ACC112 (cell line): ENCODE results near the gene HBD.
"Not testable (repeated sequence)": the region's sequence is repeated elsewhere in the genome, so short reads cannot be mapped to it uniquely, and the experiment has no call there.

Experiments used
- H2AFZ ChIP-seq: fragments of 200-600 bp; sonication (generic); one replicate; pipeline ENCODE4 v1.6.0; 2017; ENCODE audit warnings: antibody characterized with exemption, low read length; ENCODE audit not compliant: unreplicated experiment
- H3K27ac ChIP-seq: fragments of 200-600 bp; sonication (generic); 2 replicates; pipeline ENCODE4 v1.5.1; 2014; ENCODE audit warnings: low read depth, mild to moderate bottlenecking, antibody characterized with exemption, low read length, moderate library complexity
- H3K27me3 ChIP-seq: fragments of 200-600 bp; sonication (generic); 2 replicates; pipeline ENCODE4 v1.6.1; 2014; ENCODE audit warnings: mild to moderate bottlenecking, antibody characterized with exemption, low read length, moderate library complexity, mixed read lengths; ENCODE audit not compliant: insufficient read depth
- H3K36me3 ChIP-seq: fragments of 200-600 bp; sonication (generic); 2 replicates; pipeline ENCODE4 v1.6.1; 2016; ENCODE audit warnings: mild to moderate bottlenecking, antibody characterized with exemption, low read length, moderate library complexity, mixed read lengths; ENCODE audit not compliant: insufficient read depth
- H3K4me1 ChIP-seq: fragments of 200-600 bp; sonication (generic); one replicate; pipeline ENCODE4 v1.6.1; 2016; ENCODE audit warnings: low read length, mixed read lengths; ENCODE audit not compliant: insufficient read depth, unreplicated experiment, control insufficient read depth
- H3K4me3 ChIP-seq: fragments of 200-600 bp; sonication (generic); 2 replicates; pipeline ENCODE4 v1.5.1; 2014; ENCODE audit warnings: mild to moderate bottlenecking, low read depth, low read length
- H3K79me2 ChIP-seq: fragments of 200-600 bp; sonication (generic); one replicate; pipeline ENCODE4 v1.6.0; 2016; ENCODE audit warnings: low read length; ENCODE audit not compliant: control insufficient read depth, unreplicated experiment, insufficient read depth

Gene HBD

GRCh38 chr11:5274395-5274794 lies 40.1 kb upstream of the HBD start:
- H3K27ac ChIP-seq: no peak overlapping the region
- no peaks in the 10 kb centered on the region for H3K27me3 ChIP-seq
- H3K79me2 ChIP-seq: no peaks in the 10 kb centered on the region
- no peak overlapping the region for H3K4me3 ChIP-seq
- H3K4me1 ChIP-seq: peaks cover 5% of the 10 kb centered on the region
- H3K36me3 ChIP-seq: no peaks in the 10 kb centered on the region
- H2AFZ ChIP-seq: no peak overlapping the region

GRCh38 chr11:5272395-5273017 lies 38.2 kb upstream of the HBD start:
- Histone ChIP-seq H3K36me3 (no peaks in the 10 kb centered on the region), H3K4me3 (no peak overlapping the region), H3K4me1 (no peaks in the 10 kb centered on the region), H3K27ac (no peak overlapping the region), H2AFZ (no peak overlapping the region), H3K79me2 (no peaks in the 10 kb centered on the region), H3K27me3 (no peaks in the 10 kb centered on the region)

- H3K36me3 ChIP-seq: no peaks in the 10 kb centered on the region
- H2AFZ ChIP-seq: no peak within 1 kb of the TSS
- H3K27me3 ChIP-seq: no peaks in the 10 kb centered on the region
- no peaks in the 10 kb centered on the region for H3K79me2 ChIP-seq
- no peak within 1 kb of the TSS for H3K27ac ChIP-seq
- H3K4me1 ChIP-seq: no peaks in the 10 kb centered on the region
- H3K4me3 ChIP-seq: no peak within 1 kb of the TSS
Measured at GRCh38 chr11:5269715-5270147, 35.4 kb upstream of the HBD start, which contains the start of gene HBE1. HBE1 (minus strand) TSS chr11:5269945; CDS start chr11:5269890, 55 bp downstream.

GRCh38 chr11:5267033-5267563 lies 32.8 kb upstream of the HBD start:
- no peaks in the 10 kb centered on the region for H3K79me2 ChIP-seq
- no peaks in the 10 kb centered on the region for H3K27me3 ChIP-seq
- no peak overlapping the region for H3K4me3 ChIP-seq
- no peaks in the 10 kb centered on the region for H3K4me1 ChIP-seq
- H2AFZ ChIP-seq: no peak overlapping the region
- H3K36me3 ChIP-seq: no peaks in the 10 kb centered on the region
- H3K27ac ChIP-seq: no peak overlapping the region

GRCh38 chr11:5266609-5267008 lies 32.3 kb upstream of the HBD start:
- H3K27me3 ChIP-seq: no peaks in the 10 kb centered on the region
- no peaks in the 10 kb centered on the region for H3K4me1 ChIP-seq
- no peak overlapping the region for H3K4me3 ChIP-seq
- H3K27ac ChIP-seq: no peak overlapping the region
- H3K36me3 ChIP-seq: no peaks in the 10 kb centered on the region
- H2AFZ ChIP-seq: no peak overlapping the region
- H3K79me2 ChIP-seq: no peaks in the 10 kb centered on the region

GRCh38 chr11:5265832-5266231 lies 31.5 kb upstream of the HBD start:
- Histone ChIP-seq H3K79me2 (no peaks in the 10 kb centered on the region), H3K36me3 (no peaks in the 10 kb centered on the region), H3K27ac (no peak overlapping the region), H3K4me1 (no peaks in the 10 kb centered on the region), H3K27me3 (no peaks in the 10 kb centered on the region), H3K4me3 (no peak overlapping the region), H2AFZ (no peak overlapping the region)

GRCh38 chr11:5258543-5259262 lies 24.4 kb upstream of the HBD start:
- Histone ChIP-seq H3K4me1 (no peaks in the 10 kb centered on the region), H3K27me3 (no peaks in the 10 kb centered on the region), H3K79me2 (no peaks in the 10 kb centered on the region), H2AFZ (no peak overlapping the region), H3K4me3 (no peak overlapping the region), H3K27ac (no peak overlapping the region), H3K36me3 (no peaks in the 10 kb centered on the region)

GRCh38 chr11:5257296-5257695 lies 23.0 kb upstream of the HBD start:
- Histone ChIP-seq H3K79me2 (no peaks in the 10 kb centered on the region), H3K36me3 (no peaks in the 10 kb centered on the region), H3K4me1 (no peaks in the 10 kb centered on the region), H2AFZ (no peak overlapping the region), H3K27me3 (peaks cover 5% of the 10 kb centered on the region; the same call in 1 of the 2 replicates), H3K4me3 (no peak overlapping the region), H3K27ac (no peak overlapping the region)

GRCh38 chr11:5254646-5255413 lies 20.5 kb upstream of the HBD start, which contains the start of gene HBG2:
HBG2 (minus strand) TSS chr11:5254781; CDS start chr11:5254728, 53 bp downstream.
- not testable (repeated sequence) for H3K4me1 ChIP-seq, H3K79me2 ChIP-seq, H3K4me3 ChIP-seq, H3K27ac ChIP-seq, H2AFZ ChIP-seq, H3K36me3 ChIP-seq
- peaks cover 15% of the 10 kb centered on the region for H3K27me3 ChIP-seq

GRCh38 chr11:5254023-5254422 lies 19.7 kb upstream of the HBD start:
- not testable (repeated sequence) for H2AFZ ChIP-seq, H3K79me2 ChIP-seq, H3K27ac ChIP-seq, H3K4me1 ChIP-seq, H3K4me3 ChIP-seq, H3K36me3 ChIP-seq
- H3K27me3 ChIP-seq: peaks cover 15% of the 10 kb centered on the region
